Activated CD4-positive, alpha-beta T cell treated with anti-CD3 and anti-CD28 coated beads, Interleukin-2, amount 10 ng/mL, durations not matched to agents 7 days and 5 days (primary cell): ENCODE data around the gene PXDN. TPM values are rescaled to one million over a fixed set of nuclear protein-coding genes. Genes with fewer than 3 reads are reported as not detected.

Experiments
- CTCF ChIA-PET: fragments of 350-600 bp; sonication (Branson Sonifier 250); formaldehyde crosslinking; loops from one replicate; lab custom pipeline; 2021; ENCODE audit warnings: antibody characterized with exemption; lab: Charles Lee
- POLR2A ChIA-PET: fragments of 350-600 bp; sonication (Branson Sonifier 250); formaldehyde crosslinking; loops from one replicate; lab custom pipeline; 2021; ENCODE audit warnings: antibody characterized with exemption; lab: Charles Lee
- DNase-seq: peaks from one replicate; pipeline ENCODE4 v3.0.0-alpha.2; 2020
- H3K27ac Mint-ChIP-seq: one replicate; pipeline ENCODE4 v1.8.0; 2021; ENCODE audit warnings: mild to moderate bottlenecking, moderate library complexity, mixed read lengths
- H3K27me3 Mint-ChIP-seq: one replicate; pipeline ENCODE4 v1.8.0; 2021; ENCODE audit warnings: mixed read lengths
- H3K36me3 Mint-ChIP-seq: one replicate; pipeline ENCODE4 v1.8.0; 2021; ENCODE audit warnings: low read depth, mixed read lengths
- H3K4me1 Mint-ChIP-seq: one replicate; pipeline ENCODE4 v1.8.0; 2021; ENCODE audit warnings: mixed read lengths
- H3K4me3 Mint-ChIP-seq: one replicate; pipeline ENCODE4 v1.8.0; 2021; ENCODE audit warnings: mild to moderate bottlenecking, moderate library complexity, mixed read lengths
- H3K9me3 Mint-ChIP-seq: one replicate; pipeline ENCODE4 v1.8.0; 2021; ENCODE audit warnings: mixed read lengths
- total RNA-seq, 2 experiments: library from RNA; stranded (reverse); gene quantifications; one replicate each; pipeline ENCODE4 v1.2.3, GENCODE V29; 2021

The PXDN gene
- total RNA-seq, 2 experiments from 2014 or later: 0.20 to 0.58 TPM

DNA sequence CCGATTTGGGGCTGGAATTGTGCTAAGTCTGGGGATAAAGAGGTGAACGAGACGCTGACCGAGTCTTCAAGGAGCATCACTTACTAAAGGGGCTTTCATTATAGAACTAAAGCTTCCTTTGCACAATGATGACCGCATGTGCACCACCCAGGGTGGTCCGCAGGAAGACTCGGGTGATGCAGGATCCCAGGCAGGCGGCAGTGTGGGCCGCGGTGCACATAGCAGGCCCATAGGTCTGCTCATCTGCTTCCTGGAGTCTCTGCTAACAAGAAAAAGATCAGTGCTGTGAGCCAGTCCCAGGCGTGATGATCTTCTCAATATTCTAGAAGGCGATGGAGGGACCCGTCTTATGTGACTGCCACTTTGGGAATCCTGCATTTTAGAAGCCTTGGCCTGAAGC lies 122.8 kb downstream of the PXDN start:
- no peaks in the 10 kb centered on the region for H3K36me3 Mint-ChIP-seq
- no peak overlapping the region for H3K4me3 Mint-ChIP-seq
- no peaks in the 10 kb centered on the region for H3K27me3 Mint-ChIP-seq
- no peak overlapping the region for H3K27ac Mint-ChIP-seq
- ChIA-PET POLR2A (no interaction called here), CTCF (no interaction called here)
- no peaks in the 10 kb centered on the region for H3K9me3 Mint-ChIP-seq
- no peak for DNase-seq
- H3K4me1 Mint-ChIP-seq: no peaks in the 10 kb centered on the region

- H3K36me3 Mint-ChIP-seq: no peaks in the 10 kb centered on the region
- H3K9me3 Mint-ChIP-seq: no peaks in the 10 kb centered on the region
- DNase-seq: no peak
- H3K27me3 Mint-ChIP-seq: no peaks in the 10 kb centered on the region
- H3K4me1 Mint-ChIP-seq: no peaks in the 10 kb centered on the region
- no peak overlapping the region for H3K27ac Mint-ChIP-seq
- POLR2A ChIA-PET: no interaction called here
- CTCF ChIA-PET: no interaction called here
- no peak overlapping the region for H3K4me3 Mint-ChIP-seq
These were observed 123.3 kb downstream of the PXDN start for GRCh38 chr2:1621041-1621440.

DNA sequence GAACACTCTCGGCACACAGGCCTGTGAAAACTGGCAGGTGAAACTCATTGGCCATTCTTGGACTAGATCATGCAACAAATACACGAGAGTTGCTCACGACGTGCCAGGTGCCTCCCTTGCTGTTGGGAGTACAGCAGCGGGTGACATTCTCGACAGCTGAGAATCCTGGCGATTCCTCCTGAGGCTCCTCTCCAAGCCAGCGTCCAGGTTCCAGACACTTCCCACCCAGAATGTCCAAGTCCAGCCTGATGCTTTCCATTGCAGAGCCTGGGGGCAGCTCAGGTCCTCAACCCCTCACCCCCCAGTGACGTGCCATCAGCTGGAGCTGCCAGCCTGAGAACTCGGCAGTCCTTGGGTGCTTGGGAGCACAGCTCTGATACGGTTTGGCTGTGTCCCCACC lies 124.2 kb downstream of the PXDN start:
- CTCF ChIA-PET: no interaction called here
- no peak for DNase-seq

DNA sequence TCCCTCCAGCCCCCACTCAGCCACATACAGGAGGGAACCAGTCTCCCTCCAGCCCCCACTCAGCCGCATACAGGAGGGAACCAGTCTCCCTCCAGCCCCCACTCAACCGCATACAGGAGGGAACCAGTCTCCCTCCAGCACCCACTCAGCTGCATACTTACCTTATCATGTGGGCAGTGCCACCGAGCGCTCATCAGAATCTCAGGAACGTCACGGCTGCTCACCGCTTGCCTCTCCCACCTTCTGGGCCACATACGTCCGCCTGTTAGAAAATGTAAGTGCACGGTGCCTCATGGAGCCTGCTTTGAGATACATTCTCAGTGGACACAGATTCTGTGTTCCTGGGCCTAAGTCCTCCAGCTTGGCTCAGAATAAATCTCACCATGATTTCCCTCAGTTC lies 124.8 kb downstream of the PXDN start:
- POLR2A ChIA-PET: no interaction called here
- H3K36me3 Mint-ChIP-seq: no peaks in the 10 kb centered on the region
- CTCF ChIA-PET: no interaction called here

More for the DNA sequence above, 124.2 kb downstream of the PXDN start:
- Mint-ChIP-seq H3K9me3 (no peaks in the 10 kb centered on the region), H3K36me3 (no peaks in the 10 kb centered on the region), H3K27me3 (peaks cover 3% of the 10 kb centered on the region), H3K4me1 (no peaks in the 10 kb centered on the region), H3K27ac (no peak overlapping the region), H3K4me3 (no peak overlapping the region)
- POLR2A ChIA-PET: no interaction called here

DNA sequence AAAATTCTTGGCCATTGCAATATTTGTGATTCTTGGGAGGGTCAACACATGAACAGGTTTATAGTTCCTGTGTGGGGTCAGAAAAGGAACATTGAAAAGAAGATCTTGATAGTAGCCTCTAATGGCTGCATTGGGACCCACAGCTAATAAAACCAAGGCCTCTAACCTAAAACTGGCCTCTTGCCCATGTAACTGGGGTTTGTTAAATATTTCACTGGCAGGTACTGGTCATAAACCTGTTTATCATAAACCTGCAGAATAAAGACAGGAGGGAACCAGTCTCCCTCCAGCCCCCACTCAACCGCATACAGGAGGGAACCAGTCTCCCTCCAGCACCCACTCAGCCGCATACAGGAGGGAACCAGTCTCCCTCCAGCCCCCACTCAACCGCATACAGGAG lies 125.3 kb downstream of the PXDN start:
- ChIA-PET CTCF (no interaction called here), POLR2A (no interaction called here)
- no peaks in the 10 kb centered on the region for H3K36me3 Mint-ChIP-seq
- H3K9me3 Mint-ChIP-seq: no peaks in the 10 kb centered on the region
- no peaks in the 10 kb centered on the region for H3K4me1 Mint-ChIP-seq
- H3K27ac Mint-ChIP-seq: no peak overlapping the region
- no peak for DNase-seq
- no peak overlapping the region for H3K4me3 Mint-ChIP-seq
- peaks cover 3% of the 10 kb centered on the region for H3K27me3 Mint-ChIP-seq

More for the DNA sequence above, 124.8 kb downstream of the PXDN start:
- DNase-seq: no peak
- Mint-ChIP-seq H3K27ac (no peak overlapping the region), H3K4me3 (no peak overlapping the region), H3K9me3 (no peaks in the 10 kb centered on the region), H3K27me3 (peaks cover 3% of the 10 kb centered on the region), H3K4me1 (no peaks in the 10 kb centered on the region)

DNA sequence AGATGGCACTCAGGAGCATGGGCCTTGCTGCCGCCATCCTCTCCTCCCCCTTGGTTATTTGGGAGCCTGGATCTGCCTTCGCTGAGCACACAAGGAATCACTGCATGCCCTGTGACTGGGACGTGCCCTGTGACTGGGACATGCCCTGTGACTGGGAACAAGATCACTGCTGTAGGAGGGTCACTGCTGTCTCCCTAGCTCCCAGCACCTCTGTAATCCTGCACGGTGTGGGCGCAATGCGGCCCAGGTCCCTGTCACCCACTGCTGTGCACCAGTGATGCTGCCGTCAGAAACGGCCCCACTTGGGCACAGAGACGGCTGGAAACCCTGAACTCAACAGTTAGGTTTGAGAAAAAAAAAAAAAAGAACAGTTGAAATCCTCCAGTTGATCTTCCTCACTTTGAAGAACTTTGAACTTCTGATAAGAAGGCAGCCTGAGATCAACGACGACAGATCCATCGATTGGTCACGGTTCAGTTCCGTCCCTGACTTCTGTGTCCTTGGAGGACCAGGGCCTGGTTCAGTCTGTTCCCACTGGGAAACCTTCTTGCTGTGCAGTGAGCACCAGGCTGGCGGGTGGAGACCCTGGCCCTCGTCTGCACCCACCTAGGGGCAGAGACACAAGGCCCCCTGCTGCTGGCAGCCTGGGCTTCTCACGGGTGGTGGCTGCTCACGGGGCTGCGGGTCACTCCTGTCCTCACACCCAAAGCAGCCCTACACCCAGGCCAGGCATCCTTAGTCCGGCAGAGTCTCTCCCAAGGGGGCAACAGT lies 125.9 kb downstream of the PXDN start:
- Mint-ChIP-seq H3K36me3 (no peaks in the 10 kb centered on the region), H3K4me1 (no peaks in the 10 kb centered on the region), H3K27me3 (peaks cover 3% of the 10 kb centered on the region), H3K4me3 (no peak overlapping the region), H3K9me3 (no peaks in the 10 kb centered on the region), H3K27ac (no peak overlapping the region)
- ChIA-PET CTCF (no interaction called here), POLR2A (no interaction called here)
- no peak for DNase-seq

GRCh38 chr2:1617425-1618021 lies 126.8 kb downstream of the PXDN start:
- Mint-ChIP-seq H3K27me3 (peaks cover 3% of the 10 kb centered on the region), H3K4me1 (no peaks in the 10 kb centered on the region), H3K9me3 (no peaks in the 10 kb centered on the region), H3K27ac (no peak overlapping the region), H3K36me3 (no peaks in the 10 kb centered on the region), H3K4me3 (no peak overlapping the region)
- ChIA-PET POLR2A (no interaction called here), CTCF (no interaction called here)
- DNase-seq: no peak

GRCh38 chr2:1614564-1614963 lies 129.8 kb downstream of the PXDN start:
- DNase-seq: no peak
- H3K4me1 Mint-ChIP-seq: no peaks in the 10 kb centered on the region
- peaks cover 3% of the 10 kb centered on the region for H3K27me3 Mint-ChIP-seq
- no peak overlapping the region for H3K4me3 Mint-ChIP-seq
- POLR2A ChIA-PET: no interaction called here
- CTCF ChIA-PET: no interaction called here
- H3K27ac Mint-ChIP-seq: no peak overlapping the region
- no peaks in the 10 kb centered on the region for H3K9me3 Mint-ChIP-seq
- H3K36me3 Mint-ChIP-seq: no peaks in the 10 kb centered on the region

- ChIA-PET POLR2A (no interaction called here), CTCF (no interaction called here)
- no peak overlapping the region for H3K27ac Mint-ChIP-seq
- no peak overlapping the region for H3K4me3 Mint-ChIP-seq
- no peaks in the 10 kb centered on the region for H3K9me3 Mint-ChIP-seq
- peaks cover 3% of the 10 kb centered on the region for H3K27me3 Mint-ChIP-seq
- no peak for DNase-seq
- no peaks in the 10 kb centered on the region for H3K36me3 Mint-ChIP-seq
- H3K4me1 Mint-ChIP-seq: no peaks in the 10 kb centered on the region
These were observed 130.5 kb downstream of the PXDN start for GRCh38 chr2:1613731-1614354.

- POLR2A ChIA-PET: no interaction called here
- Mint-ChIP-seq H3K4me3 (no peak overlapping the region), H3K27ac (no peak overlapping the region), H3K36me3 (no peaks in the 10 kb centered on the region), H3K4me1 (no peaks in the 10 kb centered on the region), H3K9me3 (no peaks in the 10 kb centered on the region), H3K27me3 (peaks cover 3% of the 10 kb centered on the region)
- DNase-seq: no peak
- CTCF ChIA-PET: no interaction called here
These were observed 131.3 kb downstream of the PXDN start for GRCh38 chr2:1613078-1613445.

DNA sequence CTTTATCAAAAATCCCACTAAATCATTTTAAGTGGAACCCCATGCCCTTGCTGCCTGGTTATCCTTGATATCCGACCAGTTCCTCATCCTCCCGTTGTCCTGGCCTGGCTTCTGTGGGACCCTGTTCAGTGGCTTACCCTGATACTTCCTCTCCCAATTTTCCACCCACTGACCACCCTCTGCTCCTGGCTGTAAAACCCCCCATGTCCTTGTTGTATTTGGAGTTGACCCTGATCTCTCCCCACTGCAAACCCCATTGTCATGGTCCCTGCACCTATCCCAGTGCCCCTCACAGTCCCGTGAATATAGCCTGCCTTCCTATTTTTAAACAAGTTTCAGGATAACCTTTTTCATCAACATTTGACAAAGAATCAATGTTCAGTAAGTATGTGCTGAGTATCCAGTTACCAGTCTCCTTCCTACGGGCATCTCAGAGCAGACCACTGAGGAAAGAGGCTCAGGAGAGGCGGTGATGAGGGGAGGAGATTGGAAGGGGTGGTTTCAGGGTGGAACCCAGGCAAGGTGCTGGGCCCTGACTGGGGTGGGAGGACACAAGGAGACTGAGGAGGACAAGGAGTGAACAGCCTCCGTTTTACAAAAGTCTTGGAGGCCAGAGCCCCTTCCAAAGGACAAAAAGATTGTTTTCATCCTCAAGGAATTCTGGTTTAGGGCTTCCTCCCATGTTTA lies 131.8 kb downstream of the PXDN start:
- ChIA-PET CTCF (no interaction called here), POLR2A (no interaction called here)
- Mint-ChIP-seq H3K27ac (no peak overlapping the region), H3K4me1 (no peaks in the 10 kb centered on the region), H3K36me3 (no peaks in the 10 kb centered on the region), H3K4me3 (no peak overlapping the region), H3K27me3 (peaks cover 3% of the 10 kb centered on the region), H3K9me3 (no peaks in the 10 kb centered on the region)
- no peak for DNase-seq

- DNase-seq: no peak
- no peaks in the 10 kb centered on the region for H3K9me3 Mint-ChIP-seq
- no peak overlapping the region for H3K4me3 Mint-ChIP-seq
- ChIA-PET CTCF (no interaction called here), POLR2A (no interaction called here)
- H3K27me3 Mint-ChIP-seq: peaks cover 3% of the 10 kb centered on the region
- H3K4me1 Mint-ChIP-seq: no peaks in the 10 kb centered on the region
- H3K36me3 Mint-ChIP-seq: no peaks in the 10 kb centered on the region
- no peak overlapping the region for H3K27ac Mint-ChIP-seq
These were observed 132.4 kb downstream of the PXDN start for GRCh38 chr2:1611886-1612285.

DNA sequence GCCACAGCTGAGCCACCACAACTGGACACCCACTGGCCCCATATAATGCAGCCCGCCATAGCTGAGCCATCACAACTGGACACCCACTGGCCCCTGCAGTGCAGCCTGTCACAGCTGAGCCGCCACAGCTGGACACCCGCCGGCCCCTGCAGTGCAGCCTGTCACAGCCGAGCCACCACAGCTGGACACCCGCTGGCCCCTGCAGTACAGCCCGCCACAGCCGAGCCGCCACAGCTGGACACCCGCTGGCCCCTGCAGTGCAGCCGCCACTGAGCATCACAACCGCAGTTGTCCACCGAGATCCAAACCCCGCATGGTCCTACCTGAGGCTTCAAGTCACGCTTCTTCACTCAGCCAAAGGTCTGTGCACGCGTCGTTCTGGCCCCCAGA lies 134.2 kb downstream of the PXDN start:
- CTCF ChIA-PET: no interaction called here
- Mint-ChIP-seq H3K27ac (no peak overlapping the region), H3K4me1 (no peaks in the 10 kb centered on the region), H3K27me3 (no peaks in the 10 kb centered on the region), H3K36me3 (no peaks in the 10 kb centered on the region), H3K9me3 (no peaks in the 10 kb centered on the region), H3K4me3 (no peak overlapping the region)
- no peak for DNase-seq
- POLR2A ChIA-PET: no interaction called here
